Lung (tissue), 12 donors: ENCODE measurements around the gene SCAANT1. TPM values are rescaled to one million over a fixed set of nuclear protein-coding genes. Genes with fewer than 3 reads are reported as not detected.

Experiments
- ATAC-seq: fragments of 200-7000 bp; cut with Tn5 transposase; one replicate; pipeline ENCODE4 v1.9.1; 2020; ENCODE audit warnings: moderate number of reproducible peaks; ENCODE audit not compliant: insufficient read depth, low FRiP score
- DNase-seq, 3 donors: peaks; one replicate each; pipeline ENCODE4 v3.0.0-alpha.2; 2013 to 2017
- H3K27ac ChIP-seq, 2 donors: one replicate each; pipeline ENCODE4 v1.5.1; 2013; ENCODE audit warnings: mild to moderate bottlenecking in 2 of 2, moderate library complexity in 2 of 2, control low read depth in 1 of 2, inconsistent platforms in 1 of 2, low read depth in 1 of 2, low read length in 1 of 2
- H3K27me3 ChIP-seq, 3 donors: one replicate each; pipeline ENCODE4 v1.5.1; 2013; ENCODE audit warnings: low read length in 2 of 3; ENCODE audit not compliant: control insufficient read depth in 3 of 3, insufficient read depth in 3 of 3
- H3K36me3 ChIP-seq, 4 donors: one replicate each; pipeline ENCODE4 v1.5.1; 2013; ENCODE audit warnings: low read length in 4 of 4, mild to moderate bottlenecking in 1 of 4, moderate library complexity in 1 of 4; ENCODE audit not compliant: control insufficient read depth in 4 of 4, insufficient read depth in 4 of 4
- H3K4me1 ChIP-seq, 5 donors: one replicate each; pipeline ENCODE4 v1.5.1; 2013; ENCODE audit warnings: low read length in 5 of 5, mild to moderate bottlenecking in 2 of 5, moderate library complexity in 1 of 5; ENCODE audit not compliant: control insufficient read depth in 5 of 5, insufficient read depth in 5 of 5
- H3K4me3 ChIP-seq: one replicate; pipeline ENCODE4 v1.5.1; 2013; ENCODE audit warnings: mild to moderate bottlenecking, control low read depth, moderate library complexity
- H3K9ac ChIP-seq, 2 donors: one replicate each; pipeline ENCODE4 v1.5.1; 2013; ENCODE audit warnings: low read length in 2 of 2, control low read depth in 1 of 2; ENCODE audit not compliant: insufficient read depth in 1 of 2
- H3K9me3 ChIP-seq, 4 donors: one replicate each; pipeline ENCODE4 v1.5.1; 2013; ENCODE audit warnings: low read length in 3 of 4, mild to moderate bottlenecking in 1 of 4, moderate library complexity in 1 of 4; ENCODE audit not compliant: control insufficient read depth in 4 of 4, insufficient read depth in 3 of 4
- WGBS, 2 donors: extraction: QIAGEN DNeasy Blood & Tissue Kit; methylation state at CpG; one replicate each; pipeline ENCODE4 v1.1.7; 2013; 5-methylcytosine and 5-hydroxymethylcytosine counted together
- polyA plus RNA-seq, 2 donors: library from polyadenylated mRNA; stranded (reverse); fragments of 200-250 nt; gene quantifications; one replicate each; pipeline ENCODE4 v1.2.1, GENCODE V29; 2013
- total RNA-seq, 2 donors: library from RNA; depleted of rRNA in 1 of 2; stranded (reverse); fragments of >200 nt in 1 of 2; gene quantifications; one replicate each; pipeline ENCODE4 v1.2.1, GENCODE V29; 2014 to 2021
- TF ChIP-seq, protein P1 (sequence below): IDR thresholded peaks from 2 replicates; pipeline ENCODE4 v1.5.1; 2012; ENCODE audit warnings: mild to moderate bottlenecking; ENCODE audit errors: control extremely low read depth, extremely low read depth
- donor health status: control.
- donor health status: control.
- donor health status: Bipolar disorder and iron deficiency.
- donor health status: healthy.
- donor health status: DM: yes; HTN: yes; CAD: no.

SCAANT1 gene
- total and polyA plus RNA-seq, 4 donors: not detected

DNA sequence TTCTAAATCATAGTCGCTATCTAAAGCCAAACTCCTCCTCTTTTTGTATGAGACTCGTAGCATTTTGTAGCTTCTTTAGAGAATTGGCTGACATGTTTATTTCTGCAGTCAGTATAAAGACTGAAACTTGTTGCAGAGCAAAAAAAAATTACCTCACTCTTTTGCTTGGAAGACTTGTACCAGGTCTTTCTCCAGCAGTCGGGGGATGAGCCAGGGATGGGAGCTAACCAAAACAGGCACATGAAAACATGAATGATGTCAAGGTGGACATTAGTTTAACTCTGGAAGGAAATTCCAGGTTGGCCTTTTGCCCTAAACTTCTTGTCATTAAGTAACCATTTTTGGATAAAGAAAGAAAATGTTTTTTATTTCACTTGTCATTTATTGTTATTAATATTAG is 47.0 kb upstream of the SCAANT1 start:
- Histone ChIP-seq H3K4me3 (no peak overlapping the region), H3K4me1 (peaks cover 5 to 12% (median 9%) of the 10 kb centered on the region in 5 donors), H3K27ac (no peak overlapping the region), H3K9ac (no peak overlapping the region), H3K36me3 (peaks cover 0 to 8% (median 3%) of the 10 kb centered on the region in 4 donors), H3K9me3 (no peaks in the 10 kb centered on the region), H3K27me3 (no peaks in the 10 kb centered on the region)
- DNase-seq (no peak), ATAC-seq (no peak)
- 72 to 84% methylated on average over 3 of the region's 3 CpGs for WGBS, 2 donors
- TF ChIP-seq, protein P1, sequence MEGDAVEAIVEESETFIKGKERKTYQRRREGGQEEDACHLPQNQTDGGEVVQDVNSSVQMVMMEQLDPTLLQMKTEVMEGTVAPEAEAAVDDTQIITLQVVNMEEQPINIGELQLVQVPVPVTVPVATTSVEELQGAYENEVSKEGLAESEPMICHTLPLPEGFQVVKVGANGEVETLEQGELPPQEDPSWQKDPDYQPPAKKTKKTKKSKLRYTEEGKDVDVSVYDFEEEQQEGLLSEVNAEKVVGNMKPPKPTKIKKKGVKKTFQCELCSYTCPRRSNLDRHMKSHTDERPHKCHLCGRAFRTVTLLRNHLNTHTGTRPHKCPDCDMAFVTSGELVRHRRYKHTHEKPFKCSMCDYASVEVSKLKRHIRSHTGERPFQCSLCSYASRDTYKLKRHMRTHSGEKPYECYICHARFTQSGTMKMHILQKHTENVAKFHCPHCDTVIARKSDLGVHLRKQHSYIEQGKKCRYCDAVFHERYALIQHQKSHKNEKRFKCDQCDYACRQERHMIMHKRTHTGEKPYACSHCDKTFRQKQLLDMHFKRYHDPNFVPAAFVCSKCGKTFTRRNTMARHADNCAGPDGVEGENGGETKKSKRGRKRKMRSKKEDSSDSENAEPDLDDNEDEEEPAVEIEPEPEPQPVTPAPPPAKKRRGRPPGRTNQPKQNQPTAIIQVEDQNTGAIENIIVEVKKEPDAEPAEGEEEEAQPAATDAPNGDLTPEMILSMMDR: no peak

DNA sequence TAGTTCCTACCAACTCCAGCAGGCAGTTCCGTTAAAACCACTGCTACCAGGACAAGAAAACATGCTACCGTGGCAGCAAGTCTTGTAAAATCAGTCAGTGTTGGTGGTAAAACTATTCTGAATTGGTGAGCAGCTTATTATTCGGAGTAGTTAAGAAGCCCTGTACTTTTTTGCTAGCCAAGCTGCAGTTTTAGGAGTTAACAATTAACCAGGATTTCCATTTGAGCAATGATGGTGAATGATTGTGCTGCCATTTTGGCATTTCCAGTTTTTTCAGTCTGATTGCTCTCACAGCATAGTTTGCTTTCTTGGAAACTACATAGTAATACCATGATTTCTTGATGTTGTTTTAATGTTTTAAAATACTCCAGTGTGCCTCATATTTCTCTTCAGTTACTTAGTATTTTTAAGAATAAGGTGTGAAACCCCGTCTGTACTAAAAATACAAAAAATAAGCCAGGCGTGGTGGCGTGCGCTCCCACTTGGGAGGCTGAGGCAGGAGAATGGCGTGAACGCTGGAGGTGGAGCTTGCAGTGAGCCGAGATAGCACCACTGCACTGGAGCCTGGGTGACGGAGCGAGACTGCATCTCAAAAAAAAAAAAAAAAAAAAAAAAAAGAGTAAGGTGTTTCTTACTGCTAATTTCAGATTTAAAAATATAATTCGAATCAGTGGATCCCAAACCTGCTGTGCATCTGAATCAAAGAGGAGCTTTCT is 43.8 kb upstream of the SCAANT1 start:
- TF ChIP-seq, protein P1: no peak
- Histone ChIP-seq H3K9me3 (no peaks in the 10 kb centered on the region), H3K27ac (no peak overlapping the region), H3K4me1 (peaks cover 7 to 19% (median 11%) of the 10 kb centered on the region in 5 donors), H3K9ac (no peak overlapping the region), H3K4me3 (no peak overlapping the region), H3K36me3 (peaks cover 5 to 11% (median 8%) of the 10 kb centered on the region in 4 donors), H3K27me3 (no peaks in the 10 kb centered on the region)
- ATAC-seq (no peak), DNase-seq (no peak)
- WGBS, 2 donors: 96% methylated on average over 13 of the region's 13 CpGs

DNA sequence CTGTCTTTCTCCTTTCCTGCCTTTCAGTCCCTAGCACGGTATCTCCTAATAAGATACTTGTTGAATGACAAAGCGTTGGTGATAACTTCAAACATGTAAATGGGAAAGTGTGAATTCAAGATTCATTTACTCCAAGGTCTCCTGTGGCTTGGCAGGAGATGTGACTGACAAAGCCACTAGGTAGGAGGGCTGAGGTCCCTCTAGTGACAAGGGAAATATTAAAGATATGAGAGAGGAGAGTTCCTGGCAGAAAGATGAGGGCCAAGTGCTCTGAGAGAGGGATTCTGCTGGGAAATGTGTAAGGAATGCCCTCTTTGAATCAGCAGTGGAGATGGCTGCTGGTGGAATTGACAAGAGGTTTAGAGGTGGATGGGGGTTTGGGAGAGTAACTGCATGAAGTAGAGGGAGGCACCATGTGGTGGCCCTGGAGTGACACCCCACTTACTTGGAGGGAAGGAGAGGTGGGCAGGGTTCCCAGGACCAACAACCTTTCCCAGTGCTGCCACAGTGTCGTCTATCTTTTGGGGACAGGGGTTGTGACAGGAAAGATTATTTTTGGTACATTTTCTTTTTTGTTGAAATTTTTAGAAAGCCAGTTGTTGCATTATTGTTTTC is 43.0 kb upstream of the SCAANT1 start:
- peaks cover 7 to 21% (median 11%) of the 10 kb centered on the region in 5 donors for H3K4me1 ChIP-seq
- H3K9ac ChIP-seq: no peak overlapping the region
- ATAC-seq (no peak), DNase-seq (no peak)
- peaks cover 5 to 11% (median 8%) of the 10 kb centered on the region in 4 donors for H3K36me3 ChIP-seq
- H3K4me3 ChIP-seq: no peak overlapping the region
- TF ChIP-seq, protein P1: no peak
- no peaks in the 10 kb centered on the region for H3K9me3 ChIP-seq
- H3K27ac ChIP-seq: no peak overlapping the region
- WGBS, 2 donors: 92 to 96% methylated on average over 3 of the region's 3 CpGs
- H3K27me3 ChIP-seq: no peaks in the 10 kb centered on the region
